DMS 273 treated with DMSO at 0.1 percent for 48 hours (cell line): ENCODE results near the gene PTGES3.
"Not testable (repeated sequence)": the region's sequence is repeated elsewhere in the genome, so short reads cannot be mapped to it uniquely, and the experiment has no call there.

ENCODE experiments used
- DNase-seq: peaks from one replicate; lab custom pipeline; 2025; lab: John Stamatoyannopoulos, UW

The PTGES3 gene

GRCh38 chr12:56709759-56710376 lies 21.8 kb upstream of the PTGES3 start:
- no peak for DNase-seq

GRCh38 chr12:56704522-56704921 lies 16.4 kb upstream of the PTGES3 start:
- DNase-seq: not testable (repeated sequence)

- DNase-seq: no peak
Observed at GRCh38 chr12:56699020-56699661, 11.1 kb upstream of the PTGES3 start.

- no peak for DNase-seq
Observed at GRCh38 chr12:56695327-56696101, 7.4 kb upstream of the PTGES3 start.

- DNase-seq: no peak
Observed at GRCh38 chr12:56694161-56694560, 6.1 kb upstream of the PTGES3 start.

- DNase-seq: no peak
Observed at GRCh38 chr12:56688846-56689109, 694 bp upstream of the PTGES3 start.

GRCh38 chr12:56687223-56688128 lies 608 bp downstream of the PTGES3 start:
- no peak for DNase-seq

GRCh38 chr12:56684745-56685359 lies 3.2 kb downstream of the PTGES3 start:
- DNase-seq: no peak

- no peak for DNase-seq
Observed at GRCh38 chr12:56682323-56682722, 5.8 kb downstream of the PTGES3 start.

GRCh38 chr12:56679883-56680575 lies 8.1 kb downstream of the PTGES3 start:
- DNase-seq: no peak

GRCh38 chr12:56678852-56679251 lies 9.2 kb downstream of the PTGES3 start:
- DNase-seq: no peak

GRCh38 chr12:56677680-56678079 lies 10.4 kb downstream of the PTGES3 start:
- no peak for DNase-seq

GRCh38 chr12:56676851-56677580 lies 11.1 kb downstream of the PTGES3 start:
- no peak for DNase-seq

- DNase-seq: no peak
Observed at GRCh38 chr12:56671608-56672007, 16.5 kb downstream of the PTGES3 start.

- no peak for DNase-seq
Observed at GRCh38 chr12:56670836-56671235, 17.2 kb downstream of the PTGES3 start.

GRCh38 chr12:56668197-56668457 lies 20.0 kb downstream of the PTGES3 start:
- DNase-seq: no peak

GRCh38 chr12:56661979-56662638 lies 26.0 kb downstream of the PTGES3 start:
- DNase-seq: no peak

- no peak for DNase-seq
Observed at GRCh38 chr12:56661560-56661959, 26.5 kb downstream of the PTGES3 start.

GRCh38 chr12:56658921-56659320 lies 29.2 kb downstream of the PTGES3 start:
- no peak for DNase-seq
